PFSK-1 (cell line): ENCODE measurements around the gene DCD.

Source experiments
- FOXP2 ChIP-seq: optimal IDR thresholded peaks from 2 replicates; pipeline ENCODE3; 2011; ENCODE audit warnings: borderline replicate concordance, control low read depth, inconsistent platforms; ENCODE audit not compliant: insufficient read depth; ENCODE audit errors: extremely low read length, extremely low read depth
- POLR2AphosphoS5 ChIP-seq: IDR thresholded peaks from 2 replicates; pipeline ENCODE4 v1.6.1; 2012; ENCODE audit warnings: low read depth, mild to moderate bottlenecking, control low read depth, low read length, moderate library complexity
- SIN3A ChIP-seq: IDR thresholded peaks from 2 replicates; pipeline ENCODE4 v1.6.1; 2012; ENCODE audit warnings: mild to moderate bottlenecking, low read length, moderate library complexity, borderline replicate concordance; ENCODE audit not compliant: insufficient read depth
- TAF1 ChIP-seq: IDR thresholded peaks from 2 replicates; pipeline ENCODE4 v1.6.1; 2012; ENCODE audit warnings: low read length, control low read depth, borderline replicate concordance; ENCODE audit not compliant: insufficient read depth
- TF ChIP-seq, protein P1 (sequence below), 2 experiments: IDR thresholded peaks; 2 replicates each; pipeline versions ENCODE4 v1.6.1 to v1.8.0; 2011 to 2012; ENCODE audit warnings: low read depth in 2 of 2, low read length in 2 of 2, control low read depth in 1 of 2, inconsistent platforms in 1 of 2, mild to moderate bottlenecking in 1 of 2, moderate library complexity in 1 of 2; ENCODE audit not compliant: insufficient read depth in 1 of 2

DCD gene

DNA sequence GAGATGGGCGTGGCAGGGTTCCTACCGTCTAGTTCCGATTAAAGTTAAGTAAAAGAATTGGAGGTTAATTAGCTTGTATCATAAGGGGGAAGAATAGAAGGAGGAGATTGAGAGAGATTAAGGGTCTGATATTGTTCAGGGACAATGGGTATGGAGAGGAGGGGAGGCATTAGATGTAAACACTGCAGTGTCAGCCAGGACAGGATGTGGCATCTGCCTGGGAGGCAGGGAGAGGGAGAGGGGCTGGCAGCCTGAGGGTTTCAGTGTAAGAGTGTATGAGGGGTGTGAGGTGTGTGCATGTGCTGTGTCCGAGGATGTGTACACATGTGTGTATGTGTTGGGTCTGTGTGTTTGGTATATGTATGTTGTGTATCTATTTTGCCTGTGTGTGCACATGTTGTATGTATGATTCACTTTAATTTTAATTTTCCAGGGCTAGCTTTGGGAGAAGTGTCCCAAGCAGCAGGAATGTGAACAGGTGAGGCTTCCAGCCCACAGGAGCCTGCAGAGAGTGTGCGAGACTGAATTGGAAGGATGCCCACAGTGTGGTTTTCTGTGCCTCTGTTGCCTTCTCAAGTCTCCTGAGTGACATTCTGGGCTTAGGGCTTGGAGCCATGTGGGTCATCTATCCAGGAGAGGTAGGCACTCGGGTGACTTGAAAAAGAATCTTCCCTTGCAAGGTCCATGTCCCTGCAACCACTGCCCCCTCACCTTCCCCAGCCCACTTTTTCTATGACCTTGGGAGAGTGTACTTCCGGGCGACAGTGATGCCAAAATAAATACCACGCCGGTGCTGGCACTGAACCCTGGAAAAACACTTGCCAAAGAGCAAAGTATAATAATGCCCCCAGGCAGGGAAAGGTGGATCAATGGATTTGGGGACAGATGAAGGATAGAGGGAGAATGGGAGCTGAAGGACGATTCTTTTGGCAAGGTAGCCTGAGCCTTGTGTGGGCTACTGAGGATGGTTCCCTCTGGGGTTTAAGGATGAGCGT lies 36.8 kb upstream of the DCD start:
- TF ChIP-seq POLR2AphosphoS5 (no peak), TAF1 (no peak), FOXP2 (no peak), SIN3A (no peak)
- TF ChIP-seq, protein P1, sequence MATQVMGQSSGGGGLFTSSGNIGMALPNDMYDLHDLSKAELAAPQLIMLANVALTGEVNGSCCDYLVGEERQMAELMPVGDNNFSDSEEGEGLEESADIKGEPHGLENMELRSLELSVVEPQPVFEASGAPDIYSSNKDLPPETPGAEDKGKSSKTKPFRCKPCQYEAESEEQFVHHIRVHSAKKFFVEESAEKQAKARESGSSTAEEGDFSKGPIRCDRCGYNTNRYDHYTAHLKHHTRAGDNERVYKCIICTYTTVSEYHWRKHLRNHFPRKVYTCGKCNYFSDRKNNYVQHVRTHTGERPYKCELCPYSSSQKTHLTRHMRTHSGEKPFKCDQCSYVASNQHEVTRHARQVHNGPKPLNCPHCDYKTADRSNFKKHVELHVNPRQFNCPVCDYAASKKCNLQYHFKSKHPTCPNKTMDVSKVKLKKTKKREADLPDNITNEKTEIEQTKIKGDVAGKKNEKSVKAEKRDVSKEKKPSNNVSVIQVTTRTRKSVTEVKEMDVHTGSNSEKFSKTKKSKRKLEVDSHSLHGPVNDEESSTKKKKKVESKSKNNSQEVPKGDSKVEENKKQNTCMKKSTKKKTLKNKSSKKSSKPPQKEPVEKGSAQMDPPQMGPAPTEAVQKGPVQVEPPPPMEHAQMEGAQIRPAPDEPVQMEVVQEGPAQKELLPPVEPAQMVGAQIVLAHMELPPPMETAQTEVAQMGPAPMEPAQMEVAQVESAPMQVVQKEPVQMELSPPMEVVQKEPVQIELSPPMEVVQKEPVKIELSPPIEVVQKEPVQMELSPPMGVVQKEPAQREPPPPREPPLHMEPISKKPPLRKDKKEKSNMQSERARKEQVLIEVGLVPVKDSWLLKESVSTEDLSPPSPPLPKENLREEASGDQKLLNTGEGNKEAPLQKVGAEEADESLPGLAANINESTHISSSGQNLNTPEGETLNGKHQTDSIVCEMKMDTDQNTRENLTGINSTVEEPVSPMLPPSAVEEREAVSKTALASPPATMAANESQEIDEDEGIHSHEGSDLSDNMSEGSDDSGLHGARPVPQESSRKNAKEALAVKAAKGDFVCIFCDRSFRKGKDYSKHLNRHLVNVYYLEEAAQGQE (IDR thresholded peaks at IDR 0.05; ENCODE audit: insufficient read depth in 1 of 2, low read depth in 2 of 2, low read length in 2 of 2), result no peak

DNA sequence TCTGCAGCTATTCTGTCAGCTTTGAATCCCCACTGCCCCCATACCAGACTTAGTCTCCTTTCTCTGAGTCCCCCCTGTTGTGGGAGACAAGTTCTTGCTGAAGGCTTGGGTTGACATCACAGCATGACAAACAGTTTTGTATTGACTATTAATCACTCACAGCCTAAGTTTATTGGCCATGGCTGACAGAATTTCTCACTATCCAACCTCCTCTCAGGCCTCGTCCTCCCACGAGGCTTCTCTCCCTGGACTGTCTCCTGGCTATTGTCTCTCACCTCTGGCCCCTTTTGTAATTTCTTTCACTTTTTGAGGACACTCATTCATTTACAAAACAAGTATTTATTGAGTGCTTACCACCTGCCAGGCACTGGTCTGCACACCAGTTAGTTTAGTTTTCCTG lies 35.2 kb upstream of the DCD start:
- no peak for TF ChIP-seq FOXP2
- no peak for TF ChIP-seq POLR2AphosphoS5
- no peak for TF ChIP-seq TAF1
- TF ChIP-seq, protein P1 (IDR thresholded peaks at IDR 0.05; ENCODE audit: insufficient read depth in 1 of 2, low read depth in 2 of 2, low read length in 2 of 2), result no peak
- TF ChIP-seq SIN3A, result no peak

DNA sequence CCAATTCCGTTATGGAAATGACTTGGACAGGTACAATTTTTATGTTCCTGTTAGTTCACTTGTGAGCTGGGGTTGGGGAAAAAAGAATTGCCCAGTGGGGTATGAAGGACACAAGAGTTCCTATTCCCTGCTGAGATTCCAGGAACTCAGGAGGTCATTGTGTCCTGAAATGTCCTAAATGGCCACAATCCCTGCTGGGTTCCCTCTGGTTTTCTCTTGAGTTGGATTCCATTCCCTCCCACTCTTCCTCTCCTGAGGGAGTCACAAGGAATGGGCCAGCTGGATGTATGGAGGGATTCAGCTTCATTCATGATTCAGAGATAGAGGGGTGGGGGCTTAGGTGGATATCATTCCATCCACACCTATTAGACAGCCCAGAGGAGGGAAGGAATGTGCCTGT lies 34.5 kb upstream of the DCD start:
- TF ChIP-seq TAF1, result no peak
- TF ChIP-seq SIN3A, result no peak
- no peak for TF ChIP-seq FOXP2
- TF ChIP-seq, protein P1 (IDR thresholded peaks at IDR 0.05; ENCODE audit: insufficient read depth in 1 of 2, low read depth in 2 of 2, low read length in 2 of 2), result no peak
- no peak for TF ChIP-seq POLR2AphosphoS5

DNA sequence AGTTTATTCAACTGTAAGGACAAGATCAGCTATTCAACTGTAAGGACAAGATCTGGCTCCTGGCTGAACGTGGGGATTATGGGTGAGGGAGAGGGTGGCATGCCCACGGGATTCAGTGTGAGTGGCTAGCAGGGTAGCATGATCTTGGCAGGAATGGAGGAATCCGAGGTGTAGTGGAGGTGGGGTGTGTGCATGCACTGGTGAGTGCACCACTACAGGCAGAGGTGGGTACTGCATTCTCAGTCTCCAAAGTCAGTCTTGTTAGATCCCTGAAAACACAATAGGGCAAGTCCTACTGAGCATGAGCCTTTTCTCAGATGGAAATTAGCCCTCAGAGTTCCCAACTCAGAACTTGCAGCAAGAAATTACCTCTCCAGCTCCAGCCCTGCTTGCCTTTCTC lies 32.2 kb upstream of the DCD start:
- TF ChIP-seq POLR2AphosphoS5 (no peak), FOXP2 (no peak)

DNA sequence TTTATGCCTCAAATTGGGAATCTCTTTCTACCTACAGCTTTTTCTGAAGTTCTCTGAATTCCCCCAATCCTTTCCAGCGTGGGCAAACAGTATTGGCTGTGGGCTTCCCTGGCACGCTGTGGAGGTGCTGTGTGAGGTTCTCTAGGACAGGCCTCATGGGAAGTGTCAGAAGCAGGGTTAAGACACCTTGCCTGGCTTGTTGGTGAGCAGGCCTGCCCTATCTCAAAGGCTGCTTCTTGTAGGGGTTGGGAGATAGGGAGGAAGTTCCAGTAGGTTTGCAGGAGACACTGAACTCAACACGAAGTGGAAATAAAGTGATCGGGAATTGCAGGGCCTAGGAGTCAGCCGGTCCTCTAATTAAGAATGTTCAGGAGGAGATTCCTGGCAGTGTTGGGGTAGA lies 30.0 kb upstream of the DCD start:
- no peak for TF ChIP-seq FOXP2
- TF ChIP-seq, protein P1 (IDR thresholded peaks at IDR 0.05; ENCODE audit: insufficient read depth in 1 of 2, low read depth in 2 of 2, low read length in 2 of 2), result no peak
- TF ChIP-seq TAF1, result no peak
- TF ChIP-seq SIN3A, result no peak
- no peak for TF ChIP-seq POLR2AphosphoS5
